Uterus (tissue), 4 donors: ENCODE measurements around the gene EMC1. TPM values are rescaled to one million over a fixed set of nuclear protein-coding genes. Genes with fewer than 3 reads are reported as not detected.
"Not testable (repeated sequence)": the region's sequence is repeated elsewhere in the genome, so short reads cannot be mapped to it uniquely, and the experiment has no call there.

ENCODE experiments used
- DNase-seq, 2 donors: peaks; one replicate each; pipeline ENCODE4 v3.0.0-alpha.2; 2019 to 2020
- H3K27ac ChIP-seq, 2 donors: fragments of 200-600 bp; sonication (generic); 1 replicate in 1 of 2; 2 replicates in 1 of 2; pipeline ENCODE4 v1.5.1; 2016 to 2018
- H3K27me3 ChIP-seq, 2 donors: fragments of 200-600 bp; sonication (generic); one replicate each; pipeline ENCODE4 v1.5.1; 2018 to 2019; ENCODE audit warnings: control low read depth in 1 of 2
- H3K36me3 ChIP-seq, 2 donors: fragments of 200-600 bp; sonication (generic); one replicate each; pipeline ENCODE4 v1.5.1; 2019; ENCODE audit warnings: control low read depth in 1 of 2
- H3K4me1 ChIP-seq, 2 donors: fragments of 200-600 bp; sonication (generic); one replicate each; pipeline ENCODE4 v1.5.1; 2018 to 2019; ENCODE audit warnings: control low read depth in 1 of 2
- H3K4me3 ChIP-seq, 2 donors: fragments of 200-600 bp; sonication (generic); 1 replicate in 1 of 2; 2 replicates in 1 of 2; pipeline ENCODE4 v1.5.1; 2018 to 2019; ENCODE audit warnings: mild to moderate bottlenecking in 1 of 2
- H3K9me3 ChIP-seq, 2 donors: fragments of 200-600 bp; sonication (generic); one replicate each; pipeline ENCODE4 v1.5.1; 2019; ENCODE audit warnings: control low read depth in 1 of 2
- POLR2A ChIP-seq, 2 donors: fragments of 450-650 bp; IDR thresholded peaks; one replicate each; pipeline ENCODE4 v1.6.1; 2016; ENCODE audit warnings: antibody characterized with exemption in 2 of 2, mild to moderate bottlenecking in 1 of 2, moderate library complexity in 1 of 2
- intact Hi-C: fragments of 100-400 bp; cut with DNase I; formaldehyde crosslinking; loops from one replicate; pipeline ENCODE4 v1.15.1; 2023; ENCODE audit warnings: low total_unique reads
- total RNA-seq, 4 donors: library from RNA; depleted of rRNA in 3 of 4; stranded (reverse); fragments of >200 nt in 3 of 4; gene quantifications; one replicate each; pipeline versions ENCODE4 v1.1.0 to v1.2.4, GENCODE V29; 2014 to 2023
- TF ChIP-seq, protein P1 (sequence below), 4 experiments: fragments of 200-600 bp in 2 of 4; fragments of 450-650 bp in 2 of 4; sonication (generic) in 2 of 4; IDR thresholded peaks; one replicate each; pipeline ENCODE4 v1.5.1; 2016 to 2019; ENCODE audit warnings: antibody characterized with exemption in 4 of 4, mild to moderate bottlenecking in 2 of 4, moderate library complexity in 1 of 4
- donor health status: DM: yes; HTN: yes; CAD: no.

The EMC1 gene
- total RNA-seq, 4 donors from 2014 or later: 19.4 to 63.9 (median 41.3) TPM

- Histone ChIP-seq H3K4me1 (no peaks in the 10 kb centered on the region), H3K9me3 (no peaks in the 10 kb centered on the region), H3K27ac (no peak overlapping the region), H3K36me3 (no peaks in the 10 kb centered on the region), H3K27me3 (no peaks in the 10 kb centered on the region), H3K4me3 (no peak overlapping the region)
- intact Hi-C loops: no loop called here
- DNase-seq: no peak
- TF ChIP-seq, protein P1, sequence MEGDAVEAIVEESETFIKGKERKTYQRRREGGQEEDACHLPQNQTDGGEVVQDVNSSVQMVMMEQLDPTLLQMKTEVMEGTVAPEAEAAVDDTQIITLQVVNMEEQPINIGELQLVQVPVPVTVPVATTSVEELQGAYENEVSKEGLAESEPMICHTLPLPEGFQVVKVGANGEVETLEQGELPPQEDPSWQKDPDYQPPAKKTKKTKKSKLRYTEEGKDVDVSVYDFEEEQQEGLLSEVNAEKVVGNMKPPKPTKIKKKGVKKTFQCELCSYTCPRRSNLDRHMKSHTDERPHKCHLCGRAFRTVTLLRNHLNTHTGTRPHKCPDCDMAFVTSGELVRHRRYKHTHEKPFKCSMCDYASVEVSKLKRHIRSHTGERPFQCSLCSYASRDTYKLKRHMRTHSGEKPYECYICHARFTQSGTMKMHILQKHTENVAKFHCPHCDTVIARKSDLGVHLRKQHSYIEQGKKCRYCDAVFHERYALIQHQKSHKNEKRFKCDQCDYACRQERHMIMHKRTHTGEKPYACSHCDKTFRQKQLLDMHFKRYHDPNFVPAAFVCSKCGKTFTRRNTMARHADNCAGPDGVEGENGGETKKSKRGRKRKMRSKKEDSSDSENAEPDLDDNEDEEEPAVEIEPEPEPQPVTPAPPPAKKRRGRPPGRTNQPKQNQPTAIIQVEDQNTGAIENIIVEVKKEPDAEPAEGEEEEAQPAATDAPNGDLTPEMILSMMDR (IDR thresholded peaks at IDR 0.05): no peak
- TF ChIP-seq POLR2A (IDR thresholded peaks at IDR 0.05): no peak
These were observed 22.0 kb upstream of the EMC1 start for GRCh38 chr1:19273106-19273843.

- DNase-seq: no peak
- no peaks in the 10 kb centered on the region for H3K36me3 ChIP-seq
- no peak overlapping the region for H3K27ac ChIP-seq
- TF ChIP-seq POLR2A (IDR thresholded peaks at IDR 0.05): no peak
- TF ChIP-seq, protein P1 (IDR thresholded peaks at IDR 0.05): no peak
- no peak overlapping the region for H3K4me3 ChIP-seq
- H3K4me1 ChIP-seq: no peaks in the 10 kb centered on the region
- no peaks in the 10 kb centered on the region for H3K9me3 ChIP-seq
- intact Hi-C loops: no loop called here
- H3K27me3 ChIP-seq: no peaks in the 10 kb centered on the region
These were observed 20.7 kb upstream of the EMC1 start for GRCh38 chr1:19272064-19272463.

DNA sequence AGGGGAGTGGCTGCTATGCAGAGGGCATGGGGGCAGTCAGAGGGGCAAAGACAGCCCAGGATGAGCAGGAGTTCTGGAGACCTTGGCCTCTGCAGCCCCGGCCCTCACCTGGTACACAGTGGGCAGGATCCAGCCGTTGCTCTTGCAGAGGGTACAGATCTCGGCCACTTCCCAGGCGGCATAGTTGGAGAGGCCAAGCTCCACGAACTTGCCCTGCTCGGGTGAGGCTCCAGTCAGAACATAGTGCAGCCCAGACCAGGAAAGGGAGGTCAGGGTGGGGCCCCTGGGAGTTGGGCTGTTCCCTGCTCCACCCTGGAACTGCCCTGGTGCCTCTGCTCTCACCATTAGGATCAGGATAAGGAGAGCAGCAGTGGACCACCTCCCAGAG, 19.0 kb upstream of the EMC1 start:
- H3K4me1 ChIP-seq, intact Hi-C loops, H3K27ac ChIP-seq, H3K4me3 ChIP-seq, DNase-seq, H3K9me3 ChIP-seq, H3K27me3 ChIP-seq, H3K36me3 ChIP-seq: not testable (repeated sequence)

DNA sequence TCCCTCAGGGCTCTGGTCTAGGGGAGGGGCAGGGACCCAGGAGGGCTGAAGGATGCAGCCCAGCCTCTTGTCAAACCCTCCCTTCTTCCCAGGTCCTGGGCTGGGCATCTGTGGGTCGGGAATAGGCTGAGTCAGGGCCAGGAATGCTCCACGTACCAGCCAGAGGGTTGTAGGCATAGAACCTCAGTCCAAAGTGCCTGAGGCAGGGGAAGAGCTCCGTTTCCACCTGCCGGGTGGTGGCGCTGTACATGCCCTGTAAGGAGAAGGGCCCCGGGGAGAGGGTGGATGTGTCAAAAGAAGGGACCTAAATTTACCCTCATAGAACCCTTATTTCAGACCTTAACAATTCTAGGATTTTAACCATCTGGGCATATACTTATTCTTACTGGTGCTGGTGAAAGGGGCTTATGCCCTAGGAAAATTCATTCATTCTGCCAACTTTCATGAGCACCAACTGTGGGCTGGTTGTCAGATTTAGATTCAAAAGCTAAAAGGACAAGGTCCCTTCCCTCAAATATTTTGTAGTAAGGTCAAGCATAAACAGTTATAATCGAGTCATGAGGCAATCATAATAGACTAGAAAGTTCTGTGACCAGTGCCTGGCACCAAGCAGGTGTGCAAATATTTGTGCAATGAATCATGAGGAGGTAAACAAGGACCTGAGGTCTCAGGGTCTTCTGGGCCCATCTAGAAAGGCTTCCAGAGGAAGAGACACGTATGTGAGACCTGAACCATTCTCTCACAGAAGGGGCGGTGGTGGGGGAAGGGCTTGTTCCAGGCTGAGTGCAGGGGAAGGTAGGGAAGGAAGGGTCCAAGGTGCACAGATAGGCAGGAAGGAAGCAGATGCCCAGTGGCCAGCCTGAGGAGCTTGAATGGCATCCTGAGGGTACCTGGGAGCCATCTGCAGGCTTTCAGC, 18.4 kb upstream of the EMC1 start:
- H3K4me3 ChIP-seq, H3K9me3 ChIP-seq, H3K27ac ChIP-seq, H3K36me3 ChIP-seq, H3K27me3 ChIP-seq, intact Hi-C loops, H3K4me1 ChIP-seq, DNase-seq: not testable (repeated sequence)

DNA sequence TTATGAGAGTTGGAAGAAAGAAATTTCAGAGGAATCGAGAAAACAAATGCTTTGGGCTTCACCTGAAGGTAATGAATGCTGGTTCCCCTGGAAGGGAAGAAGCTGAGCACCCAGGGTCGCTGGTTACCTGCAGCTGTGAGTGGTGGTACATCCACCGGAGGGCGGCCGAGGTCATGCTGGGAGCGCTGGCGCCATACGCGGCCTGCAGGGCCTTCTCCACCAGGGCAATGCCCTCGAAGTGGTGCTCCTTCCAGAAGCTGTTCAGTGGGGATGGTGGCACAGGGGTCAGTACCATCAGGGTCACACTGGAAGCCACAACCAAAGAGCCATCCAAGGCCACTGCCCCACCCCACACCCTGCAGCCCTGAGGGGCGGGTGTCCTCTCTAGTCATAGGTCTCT, 17.1 kb upstream of the EMC1 start:
- Histone ChIP-seq H3K27ac (no peak overlapping the region), H3K4me3 (no peak overlapping the region), H3K4me1 (no peaks in the 10 kb centered on the region), H3K36me3 (no peaks in the 10 kb centered on the region), H3K27me3 (no peaks in the 10 kb centered on the region), H3K9me3 (no peaks in the 10 kb centered on the region)
- DNase-seq: no peak
- TF ChIP-seq, protein P1 (IDR thresholded peaks at IDR 0.05): no peak
- no peak for TF ChIP-seq POLR2A (IDR thresholded peaks at IDR 0.05)
- intact Hi-C loops: no loop called here

DNA sequence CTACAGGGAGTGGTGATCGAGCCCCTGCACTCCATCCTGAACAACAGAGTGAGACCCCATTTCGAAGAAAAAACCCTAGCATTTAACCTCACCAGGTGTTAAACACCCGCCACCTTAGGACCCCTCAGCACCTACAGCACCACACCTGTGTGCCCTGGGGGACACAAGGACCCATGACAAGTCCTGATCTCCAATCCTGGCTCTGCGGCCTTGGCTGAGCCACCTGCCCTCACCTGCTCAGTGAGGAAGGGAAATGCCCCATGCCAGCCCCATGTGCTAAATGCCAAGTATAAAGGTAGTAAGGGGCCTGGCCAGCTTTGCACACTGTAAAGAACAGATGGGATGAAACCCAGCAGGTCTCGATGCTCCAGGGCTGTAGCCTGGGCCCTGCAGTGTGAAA, 11.4 kb upstream of the EMC1 start:
- H3K36me3 ChIP-seq: no peaks in the 10 kb centered on the region
- H3K4me3 ChIP-seq: no peak overlapping the region
- TF ChIP-seq POLR2A (IDR thresholded peaks at IDR 0.05): no peak
- TF ChIP-seq, protein P1 (IDR thresholded peaks at IDR 0.05): no peak
- intact Hi-C loops: no loop called here
- H3K4me1 ChIP-seq: no peaks in the 10 kb centered on the region
- no peak for DNase-seq
- no peak overlapping the region for H3K27ac ChIP-seq
- no peaks in the 10 kb centered on the region for H3K9me3 ChIP-seq
- H3K27me3 ChIP-seq: no peaks in the 10 kb centered on the region
